H1 (cell line): ENCODE results near the gene WBP1.

Source experiments
- CHD2 ChIP-seq: IDR thresholded peaks from 2 replicates; pipeline ENCODE4 v1.6.1; 2012; ENCODE audit warnings: low read length, improper control_type of control experiment
- CTBP2 ChIP-seq: IDR thresholded peaks from 2 replicates; pipeline ENCODE4 v1.7.0; 2011; ENCODE audit warnings: borderline replicate concordance, mild to moderate bottlenecking, moderate library complexity, mixed read lengths, low read length; ENCODE audit not compliant: insufficient read depth, insufficient read length
- EP300 ChIP-seq, 2 experiments: IDR thresholded peaks; 1 replicate in 1 of 2; 2 replicates in 1 of 2; pipeline ENCODE4 v1.6.1; 2011 to 2012; ENCODE audit warnings: low read depth in 2 of 2, low read length in 2 of 2, mild to moderate bottlenecking in 2 of 2, borderline replicate concordance in 1 of 2, inconsistent platforms in 1 of 2, moderate library complexity in 1 of 2
- SP4 ChIP-seq: IDR thresholded peaks from 2 replicates; pipeline ENCODE4 v1.6.1; 2012; ENCODE audit warnings: low read length, inconsistent platforms
- TF ChIP-seq, protein P1 (sequence below), 3 experiments: IDR thresholded peaks; 1 replicate in 2 of 3; 2 replicates in 1 of 3; pipeline versions ENCODE4 v1.5.1 to v1.6.1; 2011; ENCODE audit warnings: low read length in 3 of 3, mild to moderate bottlenecking in 3 of 3, inconsistent platforms in 2 of 3, low read depth in 1 of 3, moderate library complexity in 1 of 3; ENCODE audit not compliant: insufficient read depth in 1 of 3; ENCODE audit errors: control extremely low read depth in 1 of 3

DNA sequence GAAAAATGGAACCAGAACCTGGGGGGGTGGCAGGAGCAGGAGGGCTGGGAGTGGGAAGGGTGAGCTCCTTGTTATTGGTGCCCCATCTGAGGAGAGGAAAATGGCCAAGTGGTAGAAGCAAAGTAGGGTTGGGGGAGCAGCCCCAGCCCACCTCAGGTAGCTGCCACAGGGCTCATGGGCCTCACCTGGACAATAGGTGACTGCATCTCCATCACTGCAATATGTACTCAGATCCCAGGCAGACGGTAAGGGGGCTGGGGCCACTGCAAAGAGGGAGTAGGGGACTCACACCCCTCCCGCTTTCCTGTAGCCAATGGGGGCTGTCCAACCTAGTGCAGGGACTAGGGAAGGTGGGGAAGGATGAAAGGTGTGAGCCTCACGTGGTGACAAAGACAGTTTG lies 41.0 kb upstream of the WBP1 start:
- TF ChIP-seq SP4: no peak
- TF ChIP-seq, protein P1, sequence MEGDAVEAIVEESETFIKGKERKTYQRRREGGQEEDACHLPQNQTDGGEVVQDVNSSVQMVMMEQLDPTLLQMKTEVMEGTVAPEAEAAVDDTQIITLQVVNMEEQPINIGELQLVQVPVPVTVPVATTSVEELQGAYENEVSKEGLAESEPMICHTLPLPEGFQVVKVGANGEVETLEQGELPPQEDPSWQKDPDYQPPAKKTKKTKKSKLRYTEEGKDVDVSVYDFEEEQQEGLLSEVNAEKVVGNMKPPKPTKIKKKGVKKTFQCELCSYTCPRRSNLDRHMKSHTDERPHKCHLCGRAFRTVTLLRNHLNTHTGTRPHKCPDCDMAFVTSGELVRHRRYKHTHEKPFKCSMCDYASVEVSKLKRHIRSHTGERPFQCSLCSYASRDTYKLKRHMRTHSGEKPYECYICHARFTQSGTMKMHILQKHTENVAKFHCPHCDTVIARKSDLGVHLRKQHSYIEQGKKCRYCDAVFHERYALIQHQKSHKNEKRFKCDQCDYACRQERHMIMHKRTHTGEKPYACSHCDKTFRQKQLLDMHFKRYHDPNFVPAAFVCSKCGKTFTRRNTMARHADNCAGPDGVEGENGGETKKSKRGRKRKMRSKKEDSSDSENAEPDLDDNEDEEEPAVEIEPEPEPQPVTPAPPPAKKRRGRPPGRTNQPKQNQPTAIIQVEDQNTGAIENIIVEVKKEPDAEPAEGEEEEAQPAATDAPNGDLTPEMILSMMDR (IDR thresholded peaks at IDR 0.05; ENCODE audit: control extremely low read depth in 1 of 3, insufficient read depth in 1 of 3, low read depth in 1 of 3, low read length in 3 of 3): no peak
- TF ChIP-seq CTBP2: no peak
- TF ChIP-seq EP300 (IDR thresholded peaks at IDR 0.05; ENCODE audit: borderline replicate concordance in 1 of 2, low read depth in 2 of 2, low read length in 2 of 2): no peak
- no peak for TF ChIP-seq CHD2
